ENCODE results near the gene HBA2.
"Not testable (repeated sequence)": the region's sequence is repeated elsewhere in the genome, so short reads cannot be mapped to it uniquely, and the experiment has no call there.

HBA2 gene

DNA sequence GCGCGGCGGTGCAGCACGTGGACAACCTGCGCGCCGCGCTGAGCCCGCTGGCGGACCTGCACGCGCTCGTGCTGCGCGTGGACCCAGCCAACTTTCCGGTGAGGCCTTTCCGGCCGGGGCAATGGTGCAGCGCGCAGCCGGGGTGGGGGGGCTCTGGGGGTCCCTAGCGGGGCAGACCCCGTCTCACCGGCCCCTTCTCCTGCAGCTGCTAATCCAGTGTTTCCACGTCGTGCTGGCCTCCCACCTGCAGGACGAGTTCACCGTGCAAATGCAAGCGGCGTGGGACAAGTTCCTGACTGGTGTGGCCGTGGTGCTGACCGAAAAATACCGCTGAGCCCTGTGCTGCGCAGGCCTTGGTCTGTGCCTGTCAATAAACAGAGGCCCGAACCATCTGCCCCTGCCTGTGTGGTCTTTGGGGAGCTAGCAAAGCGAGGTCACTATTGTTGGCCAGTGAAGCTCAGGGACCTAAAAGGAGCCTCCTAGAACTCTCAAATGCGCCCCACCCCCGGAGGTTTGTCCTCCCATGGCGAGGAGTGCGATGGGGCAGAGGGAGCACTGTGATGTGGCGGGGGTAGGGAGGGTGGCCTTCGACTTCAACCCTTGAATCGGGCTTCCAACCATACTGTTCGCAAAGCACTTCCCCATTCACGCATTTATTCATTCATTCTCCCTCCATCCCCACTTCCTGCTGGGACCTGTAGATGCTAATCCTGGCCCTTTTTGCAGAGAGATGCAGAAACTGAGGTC lies 6.1 kb upstream of the HBA2 start:
- no peak overlapping the region for H3K4me3 ChIP-seq (ENCODE audit: low read depth, low read length)
- no peak for DNase-seq (ENCODE audit: low read depth)
- TF ChIP-seq, protein P1, sequence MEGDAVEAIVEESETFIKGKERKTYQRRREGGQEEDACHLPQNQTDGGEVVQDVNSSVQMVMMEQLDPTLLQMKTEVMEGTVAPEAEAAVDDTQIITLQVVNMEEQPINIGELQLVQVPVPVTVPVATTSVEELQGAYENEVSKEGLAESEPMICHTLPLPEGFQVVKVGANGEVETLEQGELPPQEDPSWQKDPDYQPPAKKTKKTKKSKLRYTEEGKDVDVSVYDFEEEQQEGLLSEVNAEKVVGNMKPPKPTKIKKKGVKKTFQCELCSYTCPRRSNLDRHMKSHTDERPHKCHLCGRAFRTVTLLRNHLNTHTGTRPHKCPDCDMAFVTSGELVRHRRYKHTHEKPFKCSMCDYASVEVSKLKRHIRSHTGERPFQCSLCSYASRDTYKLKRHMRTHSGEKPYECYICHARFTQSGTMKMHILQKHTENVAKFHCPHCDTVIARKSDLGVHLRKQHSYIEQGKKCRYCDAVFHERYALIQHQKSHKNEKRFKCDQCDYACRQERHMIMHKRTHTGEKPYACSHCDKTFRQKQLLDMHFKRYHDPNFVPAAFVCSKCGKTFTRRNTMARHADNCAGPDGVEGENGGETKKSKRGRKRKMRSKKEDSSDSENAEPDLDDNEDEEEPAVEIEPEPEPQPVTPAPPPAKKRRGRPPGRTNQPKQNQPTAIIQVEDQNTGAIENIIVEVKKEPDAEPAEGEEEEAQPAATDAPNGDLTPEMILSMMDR (IDR thresholded peaks at IDR 0.05; ENCODE audit: insufficient read depth, low read depth, low read length, missing control alignments): no peak

DNA sequence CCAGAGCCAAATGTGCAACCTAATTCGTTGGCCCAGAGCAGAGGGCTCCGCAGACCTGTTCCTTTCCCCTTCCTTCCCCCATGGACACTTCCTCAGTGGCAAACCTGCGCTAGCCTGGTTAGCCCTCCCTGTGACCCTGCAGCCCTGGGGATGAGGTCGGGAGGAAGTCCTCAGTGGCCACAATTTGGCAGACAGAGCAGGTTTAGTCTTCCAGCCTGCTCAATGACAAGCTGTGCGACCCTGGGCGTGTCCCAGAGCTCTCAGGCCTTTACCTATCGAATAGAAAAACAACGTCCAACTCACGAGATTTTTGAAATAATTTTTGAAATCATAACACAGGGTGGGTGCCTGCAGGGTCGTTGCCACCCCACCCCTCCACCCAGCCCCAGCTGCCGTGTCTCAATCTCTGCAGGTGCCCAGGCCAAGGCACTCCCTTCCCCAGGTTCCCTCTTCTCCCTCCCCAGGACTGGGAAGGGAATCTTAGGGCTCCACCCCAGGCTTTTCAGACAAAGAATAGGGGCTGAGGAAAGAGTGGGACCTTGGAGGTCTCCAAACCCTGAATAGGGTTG lies 5.5 kb upstream of the HBA2 start:
- H3K4me3 ChIP-seq (ENCODE audit: low read depth, low read length): no peak overlapping the region
- DNase-seq (ENCODE audit: low read depth): no peak
- TF ChIP-seq, protein P1 (IDR thresholded peaks at IDR 0.05; ENCODE audit: insufficient read depth, low read depth, low read length, missing control alignments): no peak

DNA sequence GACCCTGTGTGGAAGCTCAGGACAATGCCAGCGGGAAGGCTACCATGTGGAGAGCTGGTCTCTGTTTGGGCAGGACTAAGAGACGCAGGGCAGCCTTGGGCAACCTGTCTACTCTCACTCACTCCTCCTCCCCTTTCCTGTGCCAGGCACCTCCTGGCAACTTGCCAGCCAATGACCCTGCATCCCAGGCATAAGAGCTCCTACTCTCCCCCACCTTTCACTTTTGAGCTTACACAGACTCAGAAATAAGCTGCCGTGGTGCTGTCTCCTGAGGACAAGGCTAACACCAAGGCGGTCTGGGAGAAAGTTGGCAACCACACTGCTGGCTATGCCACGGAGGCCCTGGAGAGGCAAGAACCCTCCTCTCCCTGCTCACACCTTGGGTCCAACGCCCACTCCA lies 4.3 kb upstream of the HBA2 start:
- H3K4me3 ChIP-seq (ENCODE audit: low read depth, low read length): no peak overlapping the region
- no peak for DNase-seq (ENCODE audit: low read depth)
- TF ChIP-seq, protein P1 (IDR thresholded peaks at IDR 0.05; ENCODE audit: insufficient read depth, low read depth, low read length, missing control alignments): no peak

DNA sequence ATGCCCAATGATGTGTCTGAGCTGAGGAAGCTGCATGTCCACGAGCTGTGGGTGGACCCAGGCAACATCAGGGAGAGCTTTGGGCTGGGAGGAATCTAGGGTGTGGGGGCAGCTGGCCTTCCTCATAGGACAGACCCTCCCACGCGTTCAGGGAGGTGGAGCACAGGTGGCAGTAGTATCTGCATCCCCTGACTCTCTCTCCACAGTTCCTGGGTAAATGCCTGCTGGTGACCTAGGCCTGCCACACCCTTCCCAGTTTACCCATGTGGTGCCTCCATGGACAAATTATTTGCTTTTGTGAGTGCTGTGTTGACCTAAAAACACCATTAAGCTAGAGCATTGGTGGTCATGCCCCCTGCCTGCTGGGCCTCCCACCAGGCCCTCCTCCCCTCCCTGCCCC lies 3.7 kb upstream of the HBA2 start:
- H3K4me3 ChIP-seq (ENCODE audit: low read depth, low read length): no peak overlapping the region
- TF ChIP-seq, protein P1 (IDR thresholded peaks at IDR 0.05; ENCODE audit: insufficient read depth, low read depth, low read length, missing control alignments): no peak
- no peak for DNase-seq (ENCODE audit: low read depth)

DNA sequence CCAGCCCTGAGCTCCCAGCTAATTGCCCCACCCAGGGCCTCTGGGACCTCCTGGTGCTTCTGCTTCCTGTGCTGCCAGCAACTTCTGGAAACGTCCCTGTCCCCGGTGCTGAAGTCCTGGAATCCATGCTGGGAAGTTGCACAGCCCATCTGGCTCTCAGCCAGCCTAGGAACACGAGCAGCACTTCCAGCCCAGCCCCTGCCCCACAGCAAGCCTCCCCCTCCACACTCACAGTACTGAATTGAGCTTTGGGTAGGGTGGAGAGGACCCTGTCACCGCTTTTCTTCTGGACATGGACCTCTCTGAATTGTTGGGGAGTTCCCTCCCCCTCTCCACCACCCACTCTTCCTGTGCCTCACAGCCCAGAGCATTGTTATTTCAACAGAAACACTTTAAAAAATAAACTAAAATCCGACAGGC lies 2.6 kb upstream of the HBA2 start:
- H3K4me3 ChIP-seq (ENCODE audit: low read depth, low read length); DNase-seq (ENCODE audit: low read depth): not testable (repeated sequence)

DNA sequence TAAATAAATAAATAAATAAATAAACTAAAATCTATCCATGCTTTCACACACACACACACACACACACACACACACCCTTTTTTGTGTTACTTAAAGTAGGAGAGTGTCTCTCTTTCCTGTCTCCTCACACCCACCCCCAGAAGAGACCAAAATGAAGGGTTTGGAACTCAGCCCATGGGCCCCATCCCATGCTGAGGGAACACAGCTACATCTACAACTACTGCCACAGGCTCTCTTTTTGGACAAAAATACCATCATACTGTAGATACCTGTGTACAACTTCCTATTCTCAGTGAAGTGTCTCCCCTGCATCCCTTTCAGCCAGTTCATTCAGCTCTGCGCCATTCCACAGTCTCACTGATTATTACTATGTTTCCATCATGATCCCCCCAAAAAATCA lies 1.9 kb upstream of the HBA2 start:
- H3K4me3 ChIP-seq (ENCODE audit: low read depth, low read length): no peak overlapping the region
- TF ChIP-seq, protein P1 (IDR thresholded peaks at IDR 0.05; ENCODE audit: insufficient read depth, low read depth, low read length, missing control alignments): no peak
- DNase-seq (ENCODE audit: low read depth): no peak

DNA sequence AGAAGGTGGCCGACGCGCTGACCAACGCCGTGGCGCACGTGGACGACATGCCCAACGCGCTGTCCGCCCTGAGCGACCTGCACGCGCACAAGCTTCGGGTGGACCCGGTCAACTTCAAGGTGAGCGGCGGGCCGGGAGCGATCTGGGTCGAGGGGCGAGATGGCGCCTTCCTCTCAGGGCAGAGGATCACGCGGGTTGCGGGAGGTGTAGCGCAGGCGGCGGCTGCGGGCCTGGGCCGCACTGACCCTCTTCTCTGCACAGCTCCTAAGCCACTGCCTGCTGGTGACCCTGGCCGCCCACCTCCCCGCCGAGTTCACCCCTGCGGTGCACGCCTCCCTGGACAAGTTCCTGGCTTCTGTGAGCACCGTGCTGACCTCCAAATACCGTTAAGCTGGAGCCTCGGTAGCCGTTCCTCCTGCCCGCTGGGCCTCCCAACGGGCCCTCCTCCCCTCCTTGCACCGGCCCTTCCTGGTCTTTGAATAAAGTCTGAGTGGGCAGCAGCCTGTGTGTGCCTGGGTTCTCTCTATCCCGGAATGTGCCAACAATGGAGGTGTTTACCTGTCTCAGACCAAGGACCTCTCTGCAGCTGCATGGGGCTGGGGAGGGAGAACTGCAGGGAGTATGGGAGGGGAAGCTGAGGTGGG lies 657 bp downstream of the HBA2 start:
- H3K4me3 ChIP-seq (ENCODE audit: low read depth, low read length); DNase-seq (ENCODE audit: low read depth): not testable (repeated sequence)

DNA sequence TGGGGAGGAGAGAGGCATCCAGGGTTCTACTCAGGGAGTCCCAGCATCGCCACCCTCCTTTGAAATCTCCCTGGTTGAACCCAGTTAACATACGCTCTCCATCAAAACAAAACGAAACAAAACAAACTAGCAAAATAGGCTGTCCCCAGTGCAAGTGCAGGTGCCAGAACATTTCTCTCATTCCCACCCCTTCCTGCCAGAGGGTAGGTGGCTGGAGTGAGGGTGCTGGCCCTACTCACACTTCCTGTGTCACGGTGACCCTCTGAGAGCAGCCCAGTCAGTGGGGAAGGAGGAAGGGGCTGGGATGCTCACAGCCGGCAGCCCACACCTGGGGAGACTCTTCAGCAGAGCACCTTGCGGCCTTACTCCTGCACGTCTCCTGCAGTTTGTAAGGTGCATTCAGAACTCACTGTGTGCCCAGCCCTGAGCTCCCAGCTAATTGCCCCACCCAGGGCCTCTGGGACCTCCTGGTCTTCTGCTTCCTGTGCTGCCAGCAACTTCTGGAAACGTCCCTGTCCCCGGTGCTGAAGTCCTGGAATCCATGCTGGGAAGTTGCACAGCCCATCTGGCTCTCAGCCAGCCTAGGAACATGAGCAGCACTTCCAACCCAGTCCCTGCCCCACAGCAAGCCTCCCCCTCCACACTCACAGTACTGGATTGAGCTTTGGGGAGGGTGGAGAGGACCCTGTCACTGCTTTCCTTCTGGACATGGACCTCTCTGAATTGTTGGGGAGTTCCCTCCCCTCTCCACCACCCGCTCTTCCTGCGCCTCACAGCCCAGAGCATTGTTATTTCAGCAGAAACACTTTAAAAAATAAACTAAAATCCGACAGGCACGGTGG lies 1.5 kb downstream of the HBA2 start:
- not testable (repeated sequence) for DNase-seq (ENCODE audit: low read depth); H3K4me3 ChIP-seq (ENCODE audit: low read depth, low read length)
